Ovary (tissue), 9 donors: ENCODE results near the gene NRXN3. TPM values are rescaled to one million over a fixed set of nuclear protein-coding genes. Genes with fewer than 3 reads are reported as not detected.

Source experiments
- DNase-seq, 5 donors: peaks; one replicate each; pipeline ENCODE4 v3.0.0-alpha.2; 2019 to 2020
- H3K27ac ChIP-seq, 2 donors: fragments of 200-600 bp; one replicate each; pipeline versions ENCODE4 v1.5.1 to v1.8.0; 2019 to 2022
- H3K27me3 ChIP-seq: fragments of 200-600 bp; one replicate; pipeline ENCODE4 v1.8.0; 2022
- H3K36me3 ChIP-seq: fragments of 200-600 bp; sonication (generic); one replicate; pipeline ENCODE4 v1.5.1; 2019
- H3K4me1 ChIP-seq: one replicate; pipeline ENCODE4 v1.8.1; 2013; ENCODE audit warnings: mild to moderate bottlenecking, moderate library complexity; ENCODE audit not compliant: insufficient read depth
- H3K4me3 ChIP-seq: fragments of 200-600 bp; sonication (generic); one replicate; pipeline ENCODE4 v1.5.1; 2017
- H3K9me3 ChIP-seq, 2 donors: fragments of 200-600 bp in 1 of 2; sonication (generic) in 1 of 2; one replicate each; pipeline versions ENCODE4 v1.5.1 to v1.8.1; 2013 to 2019; ENCODE audit warnings: mild to moderate bottlenecking in 1 of 2, moderate library complexity in 1 of 2
- EP300 ChIP-seq: sonication (generic); formaldehyde crosslinking; IDR thresholded peaks from one replicate; pipeline ENCODE4 v1.6.1; 2017; ENCODE audit warnings: antibody characterized with exemption
- POLR2A ChIP-seq: fragments of 450-650 bp; IDR thresholded peaks from one replicate; pipeline ENCODE4 v1.6.1; 2017; ENCODE audit warnings: antibody characterized with exemption, mild to moderate bottlenecking, moderate library complexity
- WGBS, 3 donors: extraction: QIAGEN DNeasy Blood & Tissue Kit in 1 of 3; methylation state at CpG; one replicate each; pipeline versions ENCODE4 v1.1.5 to v1.1.7; 2013 to 2017; 5-methylcytosine and 5-hydroxymethylcytosine counted together
- intact Hi-C, 4 donors: fragments of 100-400 bp; cut with DNase I; formaldehyde crosslinking; loops; one replicate each; pipeline versions ENCODE4 v1.11.0 to v1.15.1; 2022 to 2023
- polyA plus RNA-seq, 2 donors: library from polyadenylated mRNA; stranded (reverse); fragments of 200-250 nt in 1 of 2; fragments of 350-450 nt in 1 of 2; fragmentation: Illumina TruSeq in 1 of 2; extraction: RNeasy Lipid Tissue Mini Kit (QIAGEN cat#74804) in 1 of 2; gene quantifications; one replicate each; pipeline ENCODE4 v1.2.3, GENCODE V29; 2013 to 2014
- total RNA-seq, 7 donors: library from RNA; depleted of rRNA in 2 of 7; stranded (reverse); fragments of >200 nt in 2 of 7; fragmentation: NEBNext Ultra II Directional in 3 of 7; extraction: Animal tissue kit (Norgen Biotek cat#: 25700) in 3 of 7; gene quantifications; one replicate each; pipeline versions ENCODE4 v1.1.0 to v1.2.4, GENCODE V29; 2016 to 2023
- TF ChIP-seq, protein P1 (sequence below), 3 donors: fragments of 450-650 bp in 2 of 3; fragments of 200-600 bp in 1 of 3; IDR thresholded peaks; one replicate each; pipeline versions ENCODE4 v1.5.1 to v1.8.0; 2016 to 2022; ENCODE audit warnings: antibody characterized with exemption in 3 of 3, mild to moderate bottlenecking in 1 of 3
- donor health status: DM: no; HTN: no; CAD: no; lungs with moderate emphysema.
- donor health status: DM: no; HTN: no; CAD: no.
- donor health status: Bipolar disorder and iron deficiency.
- donor health status: DM: yes; HTN: yes; CAD: no.
- donor health status: DM: no; HTN: no; CAD: no.
- donor health status: DM: yes; HTN: yes; CAD: no.

Gene NRXN3
- total and polyA plus RNA-seq, 9 donors, result 0.28 to 6.2 (median 0.82) TPM

DNA sequence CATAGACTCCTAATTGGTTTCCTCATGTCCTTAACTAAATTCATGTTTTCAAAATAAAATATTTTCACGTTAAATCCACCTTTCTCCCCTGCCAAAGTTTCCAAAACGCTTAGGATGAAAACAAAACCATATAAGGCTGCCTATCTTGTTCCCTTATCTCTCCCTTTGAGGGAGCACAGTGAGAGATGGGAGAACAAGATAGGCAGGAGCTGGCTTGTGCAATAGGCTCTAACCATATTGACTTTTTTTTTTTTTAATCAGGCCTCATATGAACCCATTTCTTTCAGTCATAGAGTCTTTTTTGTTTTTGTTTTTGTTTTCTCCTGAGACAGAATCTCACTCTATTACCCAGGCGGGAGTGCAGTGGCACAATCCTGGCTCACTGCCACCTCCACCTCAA is 184.9 kb downstream of the NRXN3 start:
- 33 to 59% (median 35%) methylated on average over 3 of the region's 3 CpGs for WGBS, 3 donors
- intact Hi-C loops, result no loop called here
- H3K4me1 ChIP-seq, result no peaks in the 10 kb centered on the region
- H3K36me3 ChIP-seq, result no peaks in the 10 kb centered on the region
- H3K9me3 ChIP-seq, result no peaks in the 10 kb centered on the region
- no peak overlapping the region for H3K27ac ChIP-seq
- DNase-seq, result no peak
- TF ChIP-seq POLR2A (no peak), EP300 (no peak)
- TF ChIP-seq, protein P1, sequence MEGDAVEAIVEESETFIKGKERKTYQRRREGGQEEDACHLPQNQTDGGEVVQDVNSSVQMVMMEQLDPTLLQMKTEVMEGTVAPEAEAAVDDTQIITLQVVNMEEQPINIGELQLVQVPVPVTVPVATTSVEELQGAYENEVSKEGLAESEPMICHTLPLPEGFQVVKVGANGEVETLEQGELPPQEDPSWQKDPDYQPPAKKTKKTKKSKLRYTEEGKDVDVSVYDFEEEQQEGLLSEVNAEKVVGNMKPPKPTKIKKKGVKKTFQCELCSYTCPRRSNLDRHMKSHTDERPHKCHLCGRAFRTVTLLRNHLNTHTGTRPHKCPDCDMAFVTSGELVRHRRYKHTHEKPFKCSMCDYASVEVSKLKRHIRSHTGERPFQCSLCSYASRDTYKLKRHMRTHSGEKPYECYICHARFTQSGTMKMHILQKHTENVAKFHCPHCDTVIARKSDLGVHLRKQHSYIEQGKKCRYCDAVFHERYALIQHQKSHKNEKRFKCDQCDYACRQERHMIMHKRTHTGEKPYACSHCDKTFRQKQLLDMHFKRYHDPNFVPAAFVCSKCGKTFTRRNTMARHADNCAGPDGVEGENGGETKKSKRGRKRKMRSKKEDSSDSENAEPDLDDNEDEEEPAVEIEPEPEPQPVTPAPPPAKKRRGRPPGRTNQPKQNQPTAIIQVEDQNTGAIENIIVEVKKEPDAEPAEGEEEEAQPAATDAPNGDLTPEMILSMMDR (IDR thresholded peaks at IDR 0.05), result no peak
- H3K27me3 ChIP-seq, result no peaks in the 10 kb centered on the region
- no peak overlapping the region for H3K4me3 ChIP-seq

- Histone ChIP-seq H3K4me3 (no peak overlapping the region), H3K27ac (no peak overlapping the region), H3K9me3 (no peaks in the 10 kb centered on the region), H3K36me3 (no peaks in the 10 kb centered on the region), H3K4me1 (no peaks in the 10 kb centered on the region), H3K27me3 (no peaks in the 10 kb centered on the region)
- TF ChIP-seq, protein P1 (IDR thresholded peaks at IDR 0.05), result no peak
- TF ChIP-seq POLR2A (no peak), EP300 (no peak)
- 19 to 22% (median 21%) methylated on average over 3 of the region's 3 CpGs for WGBS, 3 donors
- intact Hi-C loops, result no loop called here
- no peak for DNase-seq
Observed at GRCh38 chr14:78356391-78356790, 186.2 kb downstream of the NRXN3 start.

GRCh38 chr14:78358591-78358990 is 188.4 kb downstream of the NRXN3 start:
- Histone ChIP-seq H3K36me3 (no peaks in the 10 kb centered on the region), H3K4me1 (no peaks in the 10 kb centered on the region), H3K4me3 (no peak overlapping the region), H3K27me3 (no peaks in the 10 kb centered on the region), H3K9me3 (no peaks in the 10 kb centered on the region), H3K27ac (no peak overlapping the region)
- WGBS, 3 donors, result 72 to 75% (median 75%) methylated on average over 4 of the region's 4 CpGs
- TF ChIP-seq EP300 (no peak), POLR2A (no peak)
- TF ChIP-seq, protein P1 (IDR thresholded peaks at IDR 0.05), result no peak
- DNase-seq, result no peak
- intact Hi-C loops, result no loop called here

- H3K36me3 ChIP-seq, result no peaks in the 10 kb centered on the region
- no peaks in the 10 kb centered on the region for H3K9me3 ChIP-seq
- intact Hi-C loops, result no loop called here
- TF ChIP-seq POLR2A (no peak), EP300 (no peak)
- TF ChIP-seq, protein P1 (IDR thresholded peaks at IDR 0.05), result no peak
- H3K4me1 ChIP-seq, result no peaks in the 10 kb centered on the region
- no peak for DNase-seq
- no peak overlapping the region for H3K27ac ChIP-seq
- 83 to 90% (median 89%) methylated on average over 5 of the region's 5 CpGs for WGBS, 3 donors
- H3K27me3 ChIP-seq, result no peaks in the 10 kb centered on the region
- no peak overlapping the region for H3K4me3 ChIP-seq
Observed at GRCh38 chr14:78359581-78359980, 189.4 kb downstream of the NRXN3 start.
